ENCODE measurements around the gene VSIR. TPM values are rescaled to one million over a fixed set of nuclear protein-coding genes. Genes with fewer than 3 reads are reported as not detected.

The VSIR gene
- total RNA-seq, 3 donors from 2014 or later (not counting 1 experiment from before 2014, with no cell fraction given), result 134 to 193 (median 178) TPM

DNA sequence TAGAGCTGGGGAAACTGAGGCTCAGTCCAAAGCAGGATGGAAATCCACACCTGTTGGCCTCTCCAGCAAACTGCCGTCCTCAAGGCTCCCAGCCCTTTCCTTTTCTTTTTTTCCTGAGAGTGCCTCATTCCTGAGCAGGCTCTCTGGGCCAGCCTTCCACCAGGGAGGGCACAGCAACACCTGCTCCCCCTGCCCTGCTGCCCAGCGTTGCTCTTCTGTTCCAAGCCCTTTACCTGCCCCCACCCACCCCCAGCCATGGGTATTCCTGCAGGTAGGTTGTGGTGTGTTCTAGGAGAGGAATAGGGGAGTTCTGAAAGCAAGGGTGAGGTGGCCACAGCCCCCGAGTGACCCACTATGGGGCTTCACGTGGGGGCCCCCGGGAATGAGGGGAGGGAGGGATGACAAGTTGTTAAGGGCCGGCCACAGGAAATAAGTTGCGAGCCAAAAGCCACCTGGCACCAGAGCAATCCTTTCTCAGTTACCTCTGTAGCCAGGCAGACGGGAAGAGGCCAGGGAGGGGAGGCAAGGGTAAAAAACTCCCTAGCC lies 19.3 kb downstream of the VSIR start:
- H3K4me3 ChIP-seq (ENCODE audit: low read length), result no peak overlapping the region
- Mint-ChIP-seq H3K27ac (peak overlapping the region; percentile 82 to 96), H3K4me3 (no peak overlapping the region), H3K4me1 (peaks cover 53 to 79% of the 10 kb centered on the region in 2 donors), H3K36me3 (peaks cover 9% of the 10 kb centered on the region), H3K27me3 (ENCODE audit: low read depth in 2 of 2) (no peaks in the 10 kb centered on the region), H3K9me3 (no peaks in the 10 kb centered on the region)
- WGBS (ENCODE audit: insufficient coverage), result 23% methylated on average over 7 of the region's 8 CpGs
- no peak for DNase-seq
- H3K9me3 ChIP-seq (ENCODE audit: control insufficient read depth, insufficient read depth, low read length), result no peaks in the 10 kb centered on the region
- ATAC-seq, result no peak
- no peaks in the 10 kb centered on the region for H3K27me3 ChIP-seq (ENCODE audit: control insufficient read depth, insufficient read depth, low read length)
- intact Hi-C loops (cut with micrococcal nuclease), result no loop called here
- TF ChIP-seq, protein P1, sequence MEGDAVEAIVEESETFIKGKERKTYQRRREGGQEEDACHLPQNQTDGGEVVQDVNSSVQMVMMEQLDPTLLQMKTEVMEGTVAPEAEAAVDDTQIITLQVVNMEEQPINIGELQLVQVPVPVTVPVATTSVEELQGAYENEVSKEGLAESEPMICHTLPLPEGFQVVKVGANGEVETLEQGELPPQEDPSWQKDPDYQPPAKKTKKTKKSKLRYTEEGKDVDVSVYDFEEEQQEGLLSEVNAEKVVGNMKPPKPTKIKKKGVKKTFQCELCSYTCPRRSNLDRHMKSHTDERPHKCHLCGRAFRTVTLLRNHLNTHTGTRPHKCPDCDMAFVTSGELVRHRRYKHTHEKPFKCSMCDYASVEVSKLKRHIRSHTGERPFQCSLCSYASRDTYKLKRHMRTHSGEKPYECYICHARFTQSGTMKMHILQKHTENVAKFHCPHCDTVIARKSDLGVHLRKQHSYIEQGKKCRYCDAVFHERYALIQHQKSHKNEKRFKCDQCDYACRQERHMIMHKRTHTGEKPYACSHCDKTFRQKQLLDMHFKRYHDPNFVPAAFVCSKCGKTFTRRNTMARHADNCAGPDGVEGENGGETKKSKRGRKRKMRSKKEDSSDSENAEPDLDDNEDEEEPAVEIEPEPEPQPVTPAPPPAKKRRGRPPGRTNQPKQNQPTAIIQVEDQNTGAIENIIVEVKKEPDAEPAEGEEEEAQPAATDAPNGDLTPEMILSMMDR (IDR thresholded peaks at IDR 0.05), result no peak
- peaks cover 88% of the 10 kb centered on the region for H3K36me3 ChIP-seq (ENCODE audit: control insufficient read depth, insufficient read depth, low read length)
- H3K4me1 ChIP-seq (ENCODE audit: control insufficient read depth, insufficient read depth, low read length), result peaks cover 97% of the 10 kb centered on the region
- peak overlapping the region; percentile 45 for H3K27ac ChIP-seq (ENCODE audit: low read length)

DNA sequence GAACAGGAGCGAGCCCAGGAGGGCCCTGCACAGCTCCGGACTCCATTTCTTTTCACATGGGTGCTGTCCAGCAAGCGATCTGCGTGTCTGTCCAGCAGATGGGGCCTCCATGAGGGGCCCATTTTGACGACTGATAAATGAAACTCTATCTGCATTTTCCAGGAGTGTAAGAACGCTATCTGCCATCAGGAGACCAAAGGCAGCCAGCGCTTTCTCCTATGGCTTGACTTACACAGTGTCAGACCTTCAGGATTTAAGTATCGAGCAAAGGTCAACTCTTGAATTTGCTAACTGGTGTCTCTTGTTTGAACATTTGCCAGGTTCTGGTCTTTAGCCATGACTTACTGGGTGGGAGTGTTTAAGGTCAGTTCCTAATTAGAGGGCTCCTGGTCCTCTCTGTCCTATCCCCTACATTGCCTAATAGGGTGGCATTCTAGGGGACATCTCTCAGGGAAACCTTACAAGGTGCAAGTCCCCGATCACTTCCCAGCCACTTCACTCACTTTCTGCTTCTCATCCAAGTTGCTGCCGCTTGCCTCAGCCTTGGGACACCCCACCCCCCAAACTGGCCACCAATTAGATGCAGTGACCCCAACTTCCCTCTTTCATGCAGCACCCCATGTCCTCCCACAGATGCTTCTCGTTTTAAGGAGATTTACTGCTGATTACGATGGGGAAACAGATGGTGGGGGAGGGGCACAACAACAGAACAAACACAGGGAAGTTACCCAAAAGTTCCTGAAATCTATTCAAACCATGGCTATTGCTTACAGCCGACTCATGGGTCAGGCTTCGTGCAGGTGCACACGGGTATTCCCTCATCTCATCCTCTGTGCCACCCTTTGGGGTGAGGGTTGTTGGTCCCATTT lies 20.0 kb downstream of the VSIR start:
- Mint-ChIP-seq H3K27ac (peak overlapping the region; percentile 82 to 96), H3K27me3 (ENCODE audit: low read depth in 2 of 2) (no peaks in the 10 kb centered on the region), H3K36me3 (peaks cover 9% of the 10 kb centered on the region), H3K4me1 (peaks cover 60 to 86% of the 10 kb centered on the region in 2 donors), H3K4me3 (no peak overlapping the region), H3K9me3 (no peaks in the 10 kb centered on the region)
- H3K36me3 ChIP-seq (ENCODE audit: control insufficient read depth, insufficient read depth, low read length), result peaks cover 83% of the 10 kb centered on the region
- H3K27me3 ChIP-seq (ENCODE audit: control insufficient read depth, insufficient read depth, low read length), result no peaks in the 10 kb centered on the region
- H3K9me3 ChIP-seq (ENCODE audit: control insufficient read depth, insufficient read depth, low read length), result no peaks in the 10 kb centered on the region
- peak overlapping the region; percentile 45 for H3K27ac ChIP-seq (ENCODE audit: low read length)
- peaks cover 98% of the 10 kb centered on the region for H3K4me1 ChIP-seq (ENCODE audit: control insufficient read depth, insufficient read depth, low read length)
- peak in 1 of 3 donors; percentile 65 for ATAC-seq
- no peak overlapping the region for H3K4me3 ChIP-seq (ENCODE audit: low read length)
- TF ChIP-seq, protein P1 (IDR thresholded peaks at IDR 0.05), result no peak
- intact Hi-C loops (cut with micrococcal nuclease), result no loop called here
- WGBS (ENCODE audit: insufficient coverage), result 65% methylated on average over 15 of the region's 15 CpGs
- DNase-seq, result no peak

DNA sequence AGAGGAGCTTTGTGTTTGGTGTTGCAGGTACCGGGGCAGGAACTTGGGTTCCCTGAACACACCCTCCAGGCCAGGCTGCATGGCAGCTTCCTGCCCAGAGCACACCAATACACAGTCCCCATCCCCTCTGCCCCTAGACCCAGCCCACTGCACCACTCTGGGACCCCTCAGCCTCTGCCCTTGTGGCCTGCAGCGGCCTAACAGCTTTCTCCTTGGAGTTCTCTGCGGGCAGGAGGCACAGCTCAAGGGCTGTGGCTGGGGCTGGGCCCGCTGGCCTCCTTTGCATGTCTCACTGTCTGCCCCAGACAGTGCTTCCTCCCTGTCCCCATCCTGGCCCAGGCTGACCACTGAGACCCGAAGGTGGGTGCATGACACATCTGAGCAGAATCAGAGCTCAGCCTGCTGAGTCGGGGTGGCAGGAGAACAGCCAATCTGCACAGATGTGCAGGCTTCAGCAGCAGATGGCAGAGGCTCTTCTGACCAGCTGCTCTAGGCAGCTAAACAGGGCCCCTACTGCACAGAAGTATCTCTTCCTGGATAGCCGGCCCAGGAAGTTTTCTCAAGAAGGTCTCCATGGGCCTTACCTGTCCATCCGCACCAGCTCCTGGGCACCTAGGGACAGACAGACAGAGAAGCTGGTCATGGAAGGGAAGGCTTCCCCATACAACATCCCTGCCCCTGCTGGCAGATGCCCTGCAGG lies 20.8 kb downstream of the VSIR start:
- H3K27ac ChIP-seq (ENCODE audit: low read length), result peak overlapping the region; percentile 45
- ATAC-seq (no peak), DNase-seq (no peak)
- Mint-ChIP-seq H3K4me3 (peak overlapping the region; percentile 17), H3K27ac (peak overlapping the region; percentile 82 to 96), H3K27me3 (ENCODE audit: low read depth in 2 of 2) (no peaks in the 10 kb centered on the region), H3K4me1 (peaks cover 68 to 87% of the 10 kb centered on the region in 2 donors), H3K9me3 (no peaks in the 10 kb centered on the region), H3K36me3 (peaks cover 9% of the 10 kb centered on the region)
- H3K4me3 ChIP-seq (ENCODE audit: low read length), result no peak overlapping the region
- peaks cover 75% of the 10 kb centered on the region for H3K36me3 ChIP-seq (ENCODE audit: control insufficient read depth, insufficient read depth, low read length)
- no peaks in the 10 kb centered on the region for H3K27me3 ChIP-seq (ENCODE audit: control insufficient read depth, insufficient read depth, low read length)
- TF ChIP-seq, protein P1 (IDR thresholded peaks at IDR 0.05), result no peak
- intact Hi-C loops (cut with micrococcal nuclease), result no loop called here
- no peaks in the 10 kb centered on the region for H3K9me3 ChIP-seq (ENCODE audit: control insufficient read depth, insufficient read depth, low read length)
- peaks cover 98% of the 10 kb centered on the region for H3K4me1 ChIP-seq (ENCODE audit: control insufficient read depth, insufficient read depth, low read length)
- WGBS (ENCODE audit: insufficient coverage), result 25% methylated on average over 8 of the region's 8 CpGs

Data from natural killer cell (primary cell).